ENCODE measurements around the gene SAMD13. TPM values are rescaled to one million over a fixed set of nuclear protein-coding genes. Genes with fewer than 3 reads are reported as not detected.

The SAMD13 gene
- total and polyA plus RNA-seq, 10 of the 15 experiments (the other 5 are each of a cell fraction or from before 2014, with no cell fraction given) = 0.81 to 1.9 (median 1.2) TPM; not detected in 1

DNA sequence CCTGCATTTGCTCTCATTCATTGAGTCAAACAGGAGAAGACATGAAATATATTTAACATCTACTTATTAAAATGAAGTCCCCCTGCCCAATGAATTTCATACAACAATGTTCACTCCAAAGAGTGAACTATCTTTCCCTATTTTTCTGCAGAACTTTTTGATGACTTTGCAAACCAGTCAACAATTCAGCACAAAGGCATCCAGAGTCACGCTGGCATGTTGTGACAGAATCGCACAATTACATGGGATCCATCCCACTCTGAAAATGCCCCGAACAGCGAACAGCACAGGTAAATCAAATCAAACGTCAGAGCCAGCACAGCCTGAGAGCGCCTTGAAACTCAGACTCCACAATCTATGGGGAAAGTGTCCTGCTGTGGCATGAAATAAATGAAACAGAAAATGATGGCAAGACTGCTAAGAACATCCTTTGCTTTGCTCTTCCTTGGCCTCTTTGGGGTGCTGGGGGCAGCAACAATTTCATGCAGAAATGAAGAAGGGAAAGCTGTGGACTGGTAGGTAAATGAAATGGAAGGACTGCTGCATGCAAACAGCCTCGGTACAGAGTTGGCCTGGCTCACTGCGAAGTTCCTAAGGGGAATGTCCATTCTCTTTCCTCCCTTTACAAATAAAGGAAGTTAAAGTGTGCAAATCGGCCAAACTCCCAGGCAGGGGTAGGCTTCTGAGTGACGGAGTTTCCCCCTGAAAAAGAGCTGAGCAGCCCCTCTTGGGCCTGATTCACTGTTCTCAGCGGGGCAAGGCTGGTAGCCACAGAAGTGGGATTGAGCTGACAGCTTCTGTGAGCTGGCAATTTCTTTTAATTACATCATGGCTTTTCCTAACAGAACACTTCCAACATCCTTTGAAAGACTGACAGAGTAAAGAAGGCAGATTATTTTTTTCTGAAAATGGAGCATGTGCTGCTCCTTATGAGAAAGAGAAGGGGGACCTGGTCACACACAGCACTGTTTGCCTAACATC lies 97.0 kb downstream of the SAMD13 start, which contains the start of gene DNASE2B:
TSS of gene DNASE2B (plus strand) at position 310 of the 981 bp plus-strand sequence. CDS start at position 391, 81 bp downstream.
- ChIA-PET SMC1A (ENCODE audit: uncharacterized antibody, unreplicated experiment) (interaction anchor here (0.7 to 1.5 kb wide), 4 partner anchors 8 to 386 kb away, joined by 3 to 6 read pairs (median 3); no protein-coding TSS in a partner anchor), RAD21 (ENCODE audit: unreplicated experiment) (no interaction called here), POLR2A (interaction anchor here (1.0 kb wide), 1 partner anchor 9 kb away, joined by 4 read pairs; no protein-coding TSS in a partner anchor), CTCF (interaction anchor here (0.6 to 1.1 kb wide), 3 partner anchors 8 to 374 kb away, joined by 3 to 4 read pairs (median 3); no protein-coding TSS in a partner anchor)
- ATAC-seq = no peak
- Histone ChIP-seq H3K27me3 (replicated peaks in 1 of 2; ENCODE audit: control insufficient read depth in 2 of 2, insufficient read depth in 2 of 2, low read length in 1 of 2) (no peaks in the 10 kb centered on the region), H2AFZ (ENCODE audit: control insufficient read depth, low read depth, low read length) (no peak within 1 kb of the TSS), H3K79me2 (ENCODE audit: control insufficient read depth, insufficient read depth, low read length) (no peaks in the 10 kb centered on the region), H3K4me2 (ENCODE audit: control insufficient read depth, insufficient read depth) (no peak within 1 kb of the TSS), H3K27ac (ENCODE audit: control insufficient read depth, insufficient read depth) (no peak within 1 kb of the TSS), H3K4me3 (no peak within 1 kb of the TSS), H4K20me1 (ENCODE audit: control insufficient read depth, insufficient read depth) (no peaks in the 10 kb centered on the region), H3K9me3 (replicated peaks; ENCODE audit: control insufficient read depth, insufficient read depth, low read length) (no peaks in the 10 kb centered on the region), H3K9ac (ENCODE audit: control insufficient read depth, insufficient read depth, low read length) (no peak within 1 kb of the TSS), H3K36me3 (ENCODE audit: control insufficient read depth in 2 of 2, insufficient read depth in 2 of 2, low read length in 1 of 2) (no peaks in the 10 kb centered on the region), H3K4me1 (ENCODE audit: control insufficient read depth, insufficient read depth, low read length) (no peaks in the 10 kb centered on the region)
- in situ Hi-C loops (cut with MboI) = no loop called here
- BruUV-seq (replicated peaks) = no TSS peak
- intact Hi-C loops (cut with micrococcal nuclease; ENCODE audit: unreplicated experiment) = no loop called here
- no peak for DNase-seq (ENCODE audit: low read depth, low spot score)
- FAIRE-seq = no peak
- WGBS (ENCODE audit: insufficient coverage, insufficient replicate concordance, low lambda C conversion rate, missing lambda C conversion rate) = 55% methylated on average over 11 of the region's 11 CpGs
- TF ChIP-seq ZBED1 (IDR thresholded peaks at IDR 0.05; ENCODE audit: borderline replicate concordance) (no peak), FOS (IDR thresholded peaks at IDR 0.05; ENCODE audit: borderline replicate concordance, extremely low read depth, insufficient read length) (no peak), CBX5 (IDR thresholded peaks at IDR 0.05; ENCODE audit: low read depth) (no peak), ZNF207 (IDR thresholded peaks at IDR 0.05; ENCODE audit: borderline replicate concordance) (no peak), IKZF2 (IDR thresholded peaks at IDR 0.05) (no peak), CBFB (IDR thresholded peaks at IDR 0.05; ENCODE audit: low read depth) (no peak), TCF12 (IDR thresholded peaks at IDR 0.05; ENCODE audit: low read depth, low read length) (no peak), ETV6 (conservative IDR thresholded peaks at IDR 0.05 in 1 of 2, IDR thresholded peaks at IDR 0.05 in 1 of 2; ENCODE audit: borderline replicate concordance in 1 of 2, low read depth in 1 of 2) (no peak), NR2C1 (IDR thresholded peaks at IDR 0.05) (no peak), KDM1A (IDR thresholded peaks at IDR 0.05; ENCODE audit: borderline replicate concordance) (no peak), RFX5 (IDR thresholded peaks at IDR 0.05; ENCODE audit: low read depth, low read length) (no peak), ZNF384 (IDR thresholded peaks at IDR 0.05; ENCODE audit: borderline replicate concordance, low read depth, low read length) (no peak)
- TF ChIP-seq, protein P1, sequence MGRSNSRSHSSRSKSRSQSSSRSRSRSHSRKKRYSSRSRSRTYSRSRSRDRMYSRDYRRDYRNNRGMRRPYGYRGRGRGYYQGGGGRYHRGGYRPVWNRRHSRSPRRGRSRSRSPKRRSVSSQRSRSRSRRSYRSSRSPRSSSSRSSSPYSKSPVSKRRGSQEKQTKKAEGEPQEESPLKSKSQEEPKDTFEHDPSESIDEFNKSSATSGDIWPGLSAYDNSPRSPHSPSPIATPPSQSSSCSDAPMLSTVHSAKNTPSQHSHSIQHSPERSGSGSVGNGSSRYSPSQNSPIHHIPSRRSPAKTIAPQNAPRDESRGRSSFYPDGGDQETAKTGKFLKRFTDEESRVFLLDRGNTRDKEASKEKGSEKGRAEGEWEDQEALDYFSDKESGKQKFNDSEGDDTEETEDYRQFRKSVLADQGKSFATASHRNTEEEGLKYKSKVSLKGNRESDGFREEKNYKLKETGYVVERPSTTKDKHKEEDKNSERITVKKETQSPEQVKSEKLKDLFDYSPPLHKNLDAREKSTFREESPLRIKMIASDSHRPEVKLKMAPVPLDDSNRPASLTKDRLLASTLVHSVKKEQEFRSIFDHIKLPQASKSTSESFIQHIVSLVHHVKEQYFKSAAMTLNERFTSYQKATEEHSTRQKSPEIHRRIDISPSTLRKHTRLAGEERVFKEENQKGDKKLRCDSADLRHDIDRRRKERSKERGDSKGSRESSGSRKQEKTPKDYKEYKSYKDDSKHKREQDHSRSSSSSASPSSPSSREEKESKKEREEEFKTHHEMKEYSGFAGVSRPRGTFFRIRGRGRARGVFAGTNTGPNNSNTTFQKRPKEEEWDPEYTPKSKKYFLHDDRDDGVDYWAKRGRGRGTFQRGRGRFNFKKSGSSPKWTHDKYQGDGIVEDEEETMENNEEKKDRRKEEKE (IDR thresholded peaks at IDR 0.05) = no peak
- TF ChIP-seq, protein P2, sequence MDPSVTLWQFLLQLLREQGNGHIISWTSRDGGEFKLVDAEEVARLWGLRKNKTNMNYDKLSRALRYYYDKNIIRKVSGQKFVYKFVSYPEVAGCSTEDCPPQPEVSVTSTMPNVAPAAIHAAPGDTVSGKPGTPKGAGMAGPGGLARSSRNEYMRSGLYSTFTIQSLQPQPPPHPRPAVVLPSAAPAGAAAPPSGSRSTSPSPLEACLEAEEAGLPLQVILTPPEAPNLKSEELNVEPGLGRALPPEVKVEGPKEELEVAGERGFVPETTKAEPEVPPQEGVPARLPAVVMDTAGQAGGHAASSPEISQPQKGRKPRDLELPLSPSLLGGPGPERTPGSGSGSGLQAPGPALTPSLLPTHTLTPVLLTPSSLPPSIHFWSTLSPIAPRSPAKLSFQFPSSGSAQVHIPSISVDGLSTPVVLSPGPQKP (IDR thresholded peaks at IDR 0.05; ENCODE audit: low read depth, low read length) = no peak
- TF ChIP-seq, protein P3, sequence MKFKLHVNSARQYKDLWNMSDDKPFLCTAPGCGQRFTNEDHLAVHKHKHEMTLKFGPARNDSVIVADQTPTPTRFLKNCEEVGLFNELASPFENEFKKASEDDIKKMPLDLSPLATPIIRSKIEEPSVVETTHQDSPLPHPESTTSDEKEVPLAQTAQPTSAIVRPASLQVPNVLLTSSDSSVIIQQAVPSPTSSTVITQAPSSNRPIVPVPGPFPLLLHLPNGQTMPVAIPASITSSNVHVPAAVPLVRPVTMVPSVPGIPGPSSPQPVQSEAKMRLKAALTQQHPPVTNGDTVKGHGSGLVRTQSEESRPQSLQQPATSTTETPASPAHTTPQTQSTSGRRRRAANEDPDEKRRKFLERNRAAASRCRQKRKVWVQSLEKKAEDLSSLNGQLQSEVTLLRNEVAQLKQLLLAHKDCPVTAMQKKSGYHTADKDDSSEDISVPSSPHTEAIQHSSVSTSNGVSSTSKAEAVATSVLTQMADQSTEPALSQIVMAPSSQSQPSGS (IDR thresholded peaks at IDR 0.05; ENCODE audit: low read length) = no peak

Measured in GM12878 (cell line).